GM23338 (cell line): Measurements from ENCODE around the gene GEMIN8. TPM values are rescaled to one million over a fixed set of nuclear protein-coding genes. Genes with fewer than 3 reads are reported as not detected.

Experiments
- polyA plus RNA-seq: library from polyadenylated mRNA; unstranded; fragments of >200 nt; fragmentation: Nextera tagmentation; extraction: Ambion mirVana; gene quantifications from 2 replicates; pipeline ENCODE4 v1.2.1, GENCODE V29; 2016
- total RNA-seq: library from RNA; depleted of rRNA; stranded (reverse); fragments of >200 nt; shearing (Covaris generic); gene quantifications from 2 replicates; pipeline ENCODE4 v1.2.3, GENCODE V29; 2014; rRNA removed

Gene GEMIN8
- total and polyA plus RNA-seq, 2 experiments from 2014 or later = 16.5 to 19.9 TPM

Other genes with a start within 250 kb of the GEMIN8 start
- gene GPM6B, start 212.8 kb downstream of the GEMIN8 start, total RNA-seq = 92.2 and 95.4 TPM in 2 replicates
- 76.4 and 82.6 TPM in 2 replicates for gene GPM6B, start 212.8 kb downstream of the GEMIN8 start, polyA plus RNA-seq